Endodermal cell (in vitro differentiated cells): ENCODE results near the gene BCLAF1. TPM values are rescaled to one million over a fixed set of nuclear protein-coding genes. Genes with fewer than 3 reads are reported as not detected.

ENCODE experiments used
- DNase-seq: peaks from one replicate; pipeline ENCODE4 v3.0.0-alpha.2; 2017
- H3K27ac ChIP-seq: 2 replicates; pipeline ENCODE4 v1.5.1; 2013; ENCODE audit warnings: mild to moderate bottlenecking, low read depth, low read length, moderate library complexity
- H3K27me3 ChIP-seq: 2 replicates; pipeline ENCODE4 v1.6.1; 2013; ENCODE audit warnings: mild to moderate bottlenecking, low read length, moderate library complexity; ENCODE audit not compliant: insufficient read depth, control insufficient read depth, poor library complexity, severe bottlenecking
- H3K36me3 ChIP-seq: 2 replicates; pipeline ENCODE4 v1.7.0; 2013; ENCODE audit warnings: mild to moderate bottlenecking, low read length, moderate library complexity; ENCODE audit not compliant: control insufficient read depth, insufficient read depth
- H3K4me1 ChIP-seq: one replicate; pipeline ENCODE4 v1.7.0; 2013; ENCODE audit warnings: low read length; ENCODE audit not compliant: control insufficient read depth, insufficient read depth
- H3K4me3 ChIP-seq: 2 replicates; pipeline ENCODE4 v1.5.1; 2013; ENCODE audit warnings: mild to moderate bottlenecking, low read length, moderate library complexity
- H3K9ac ChIP-seq: 2 replicates; pipeline ENCODE4 v1.6.1; 2013; ENCODE audit warnings: mild to moderate bottlenecking, low read length, moderate library complexity; ENCODE audit not compliant: poor library complexity, severe bottlenecking; ENCODE audit errors: extremely low read depth
- H3K9me3 ChIP-seq: 2 replicates; pipeline ENCODE4 v1.6.1; 2013; ENCODE audit warnings: mild to moderate bottlenecking, low read length, moderate library complexity; ENCODE audit not compliant: control insufficient read depth
- H3K27ac Mint-ChIP-seq: 2 replicates; pipeline ENCODE4 v1.8.0; 2020; ENCODE audit warnings: mixed read lengths
- H3K27me3 Mint-ChIP-seq: 2 replicates; pipeline ENCODE4 v1.8.0; 2021; ENCODE audit warnings: mild to moderate bottlenecking, mixed read lengths; ENCODE audit not compliant: insufficient read depth
- H3K36me3 Mint-ChIP-seq: 2 replicates; pipeline ENCODE4 v1.8.0; 2020; ENCODE audit warnings: low read depth, mixed read lengths
- H3K4me1 Mint-ChIP-seq: 2 replicates; pipeline ENCODE4 v1.8.0; 2020; ENCODE audit warnings: mixed read lengths
- H3K4me3 Mint-ChIP-seq: 2 replicates; pipeline ENCODE4 v1.8.0; 2020; ENCODE audit warnings: mild to moderate bottlenecking, moderate library complexity, mixed read lengths
- H3K9me3 Mint-ChIP-seq: 2 replicates; pipeline ENCODE4 v1.8.0; 2020; ENCODE audit warnings: mild to moderate bottlenecking, mixed read lengths
- WGBS, 2 experiments: methylation state at CpG; one replicate each; pipeline versions ENCODE4 v1.1.5 to v1.1.7; 2013; ENCODE audit warnings: missing lambda C conversion rate in 2 of 2, mixed read lengths in 1 of 2; ENCODE audit not compliant: insufficient coverage in 1 of 2, insufficient read length in 1 of 2; 5-methylcytosine and 5-hydroxymethylcytosine counted together
- total RNA-seq, 2 donors: library from RNA; stranded (reverse); fragmentation: NEBNext Ultra II Directional in 1 of 2; extraction: Animal tissue kit (Norgen Biotek cat#: 25700) in 1 of 2; gene quantifications; 2 replicates in 1 of 2; 3 replicates in 1 of 2; pipeline ENCODE4 v1.2.1, GENCODE V29; 2021
- TF ChIP-seq, protein P1 (sequence below): fragments of 200-600 bp; sonication (generic); conservative IDR thresholded peaks from 2 replicates; pipeline ENCODE4 v1.5.0; 2021; ENCODE audit warnings: antibody characterized with exemption, mild to moderate bottlenecking

BCLAF1 gene
- total RNA-seq, 2 donors from 2014 or later = 130 to 194 TPM

DNA sequence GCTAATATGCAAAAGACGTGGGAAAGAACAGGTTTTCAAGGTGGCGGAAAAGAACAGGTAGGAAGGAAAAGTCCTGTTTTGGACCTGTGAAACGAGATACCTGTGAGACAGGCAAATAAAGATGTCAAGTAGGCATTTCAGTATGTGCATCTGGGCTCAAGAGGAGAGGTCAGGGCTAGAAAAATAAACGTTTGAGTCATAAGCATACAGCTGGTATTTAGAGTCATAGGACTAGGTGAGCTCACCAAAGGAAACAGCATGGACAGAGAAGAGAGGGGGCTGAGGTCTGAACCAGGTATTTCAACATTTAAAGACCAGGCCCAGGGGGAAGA is 54.4 kb downstream of the BCLAF1 start:
- no peak overlapping the region for H3K4me3 Mint-ChIP-seq
- no peaks in the 10 kb centered on the region for H3K9me3 ChIP-seq
- 94 to 95% methylated on average over 4 of the region's 4 CpGs for WGBS, 2 experiments
- peaks cover 3% of the 10 kb centered on the region for H3K4me1 ChIP-seq
- peaks cover 9% of the 10 kb centered on the region for H3K4me1 Mint-ChIP-seq
- no peak overlapping the region for H3K9ac ChIP-seq
- no peak overlapping the region for H3K27ac Mint-ChIP-seq
- H3K27me3 Mint-ChIP-seq = no peaks in the 10 kb centered on the region
- no peaks in the 10 kb centered on the region for H3K9me3 Mint-ChIP-seq
- no peaks in the 10 kb centered on the region for H3K27me3 ChIP-seq
- no peak for DNase-seq
- no peak overlapping the region for H3K27ac ChIP-seq
- peaks cover 25% of the 10 kb centered on the region for H3K36me3 Mint-ChIP-seq
- TF ChIP-seq, protein P1, sequence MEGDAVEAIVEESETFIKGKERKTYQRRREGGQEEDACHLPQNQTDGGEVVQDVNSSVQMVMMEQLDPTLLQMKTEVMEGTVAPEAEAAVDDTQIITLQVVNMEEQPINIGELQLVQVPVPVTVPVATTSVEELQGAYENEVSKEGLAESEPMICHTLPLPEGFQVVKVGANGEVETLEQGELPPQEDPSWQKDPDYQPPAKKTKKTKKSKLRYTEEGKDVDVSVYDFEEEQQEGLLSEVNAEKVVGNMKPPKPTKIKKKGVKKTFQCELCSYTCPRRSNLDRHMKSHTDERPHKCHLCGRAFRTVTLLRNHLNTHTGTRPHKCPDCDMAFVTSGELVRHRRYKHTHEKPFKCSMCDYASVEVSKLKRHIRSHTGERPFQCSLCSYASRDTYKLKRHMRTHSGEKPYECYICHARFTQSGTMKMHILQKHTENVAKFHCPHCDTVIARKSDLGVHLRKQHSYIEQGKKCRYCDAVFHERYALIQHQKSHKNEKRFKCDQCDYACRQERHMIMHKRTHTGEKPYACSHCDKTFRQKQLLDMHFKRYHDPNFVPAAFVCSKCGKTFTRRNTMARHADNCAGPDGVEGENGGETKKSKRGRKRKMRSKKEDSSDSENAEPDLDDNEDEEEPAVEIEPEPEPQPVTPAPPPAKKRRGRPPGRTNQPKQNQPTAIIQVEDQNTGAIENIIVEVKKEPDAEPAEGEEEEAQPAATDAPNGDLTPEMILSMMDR = no peak
- H3K36me3 ChIP-seq = peaks cover 14% of the 10 kb centered on the region
- no peak overlapping the region for H3K4me3 ChIP-seq

DNA sequence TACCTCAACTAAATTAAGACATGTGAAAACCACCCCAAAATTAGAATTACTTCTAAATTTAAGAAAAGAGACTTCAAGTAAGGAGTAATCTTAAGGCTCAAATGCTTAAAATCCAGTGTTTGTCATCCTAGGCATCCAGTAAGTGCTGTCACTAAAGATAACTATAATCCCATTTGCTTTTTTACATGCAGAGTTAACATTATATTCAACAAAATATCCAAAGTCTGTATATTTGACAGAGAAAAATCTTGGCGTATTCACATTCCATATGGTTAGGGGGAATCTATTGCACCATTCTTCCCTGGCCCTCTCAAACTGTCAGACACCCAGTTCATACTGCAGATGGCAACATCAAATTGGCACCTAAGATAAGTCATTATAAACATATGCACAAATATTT is 56.9 kb downstream of the BCLAF1 start:
- H3K27ac Mint-ChIP-seq = no peak overlapping the region
- H3K4me1 Mint-ChIP-seq = peaks cover 9% of the 10 kb centered on the region
- no peaks in the 10 kb centered on the region for H3K27me3 Mint-ChIP-seq
- no peak overlapping the region for H3K27ac ChIP-seq
- no peaks in the 10 kb centered on the region for H3K9me3 Mint-ChIP-seq
- H3K4me3 ChIP-seq = no peak overlapping the region
- peaks cover 3% of the 10 kb centered on the region for H3K4me1 ChIP-seq
- peaks cover 12% of the 10 kb centered on the region for H3K36me3 Mint-ChIP-seq
- peaks cover 6% of the 10 kb centered on the region for H3K36me3 ChIP-seq
- H3K9ac ChIP-seq = no peak overlapping the region
- TF ChIP-seq, protein P1 = no peak
- WGBS, 2 experiments = 93% methylated on average over 1 of the region's 1 CpG; no CpG with 5 or more reads in 1 of the 2 experiments
- DNase-seq = no peak
- H3K9me3 ChIP-seq = no peaks in the 10 kb centered on the region
- no peaks in the 10 kb centered on the region for H3K27me3 ChIP-seq
- H3K4me3 Mint-ChIP-seq = no peak overlapping the region

DNA sequence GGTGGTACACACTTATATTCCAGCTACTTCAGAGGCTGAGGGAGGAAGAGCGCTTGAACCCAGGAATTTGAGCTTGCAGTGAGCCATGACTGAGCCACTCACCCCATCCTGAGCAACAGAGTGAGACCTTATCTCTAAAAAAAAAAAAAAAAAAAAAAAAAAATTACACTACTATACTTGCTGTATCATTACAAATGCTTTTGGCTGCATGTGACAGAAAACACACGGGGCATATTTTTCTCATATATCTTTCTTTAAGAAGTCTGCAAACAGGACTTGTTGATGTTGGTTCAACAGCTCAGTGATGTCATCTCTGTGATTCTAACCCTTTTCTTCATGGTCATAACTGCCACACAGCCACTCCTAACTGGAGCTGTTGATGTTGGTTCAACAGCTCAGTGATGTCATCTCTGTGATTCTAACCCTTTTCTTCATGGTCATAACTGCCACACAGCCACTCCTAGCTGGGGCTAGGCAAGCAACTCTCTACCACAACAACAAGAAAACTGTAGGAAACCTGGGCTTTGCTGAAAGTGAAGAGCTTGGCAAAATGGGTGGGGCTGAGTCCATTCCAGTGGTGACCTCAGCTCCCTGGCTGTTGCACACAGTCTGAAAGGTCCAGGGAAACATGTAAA is 59.3 kb downstream of the BCLAF1 start:
- Mint-ChIP-seq H3K36me3 (peaks cover 8% of the 10 kb centered on the region), H3K4me3 (no peak overlapping the region), H3K4me1 (peaks cover 5% of the 10 kb centered on the region), H3K27me3 (no peaks in the 10 kb centered on the region), H3K27ac (no peak overlapping the region), H3K9me3 (no peaks in the 10 kb centered on the region)
- Histone ChIP-seq H3K9ac (no peak overlapping the region), H3K27ac (no peak overlapping the region), H3K4me1 (peaks cover 3% of the 10 kb centered on the region), H3K4me3 (no peak overlapping the region), H3K36me3 (peaks cover 6% of the 10 kb centered on the region), H3K9me3 (no peaks in the 10 kb centered on the region), H3K27me3 (no peaks in the 10 kb centered on the region)
- TF ChIP-seq, protein P1 = no peak
- DNase-seq = no peak
- 92 to 100% methylated on average over 1 to 2 of the region's 2 CpGs for WGBS, 2 experiments
